Activated naive CD8-positive, alpha-beta T cell (primary cell): ENCODE data around the gene TPST1.
"Not testable (repeated sequence)": the region's sequence is repeated elsewhere in the genome, so short reads cannot be mapped to it uniquely, and the experiment has no call there.

Source experiments
- H3K27ac Mint-ChIP-seq: one replicate; pipeline ENCODE4 v1.8.0; 2021; ENCODE audit warnings: mixed read lengths
- H3K27me3 Mint-ChIP-seq: one replicate; pipeline ENCODE4 v1.8.0; 2021; ENCODE audit warnings: mixed read lengths
- H3K36me3 Mint-ChIP-seq: one replicate; pipeline ENCODE4 v1.8.0; 2021; ENCODE audit warnings: mixed read lengths
- H3K4me1 Mint-ChIP-seq: one replicate; pipeline ENCODE4 v1.8.0; 2021; ENCODE audit warnings: low read depth, mixed read lengths
- H3K4me3 Mint-ChIP-seq: one replicate; pipeline ENCODE4 v1.8.0; 2021; ENCODE audit warnings: mild to moderate bottlenecking, mixed read lengths
- H3K9me3 Mint-ChIP-seq: one replicate; pipeline ENCODE4 v1.8.0; 2021; ENCODE audit warnings: low read depth, mixed read lengths

TPST1 gene

GRCh38 chr7:66308411-66308810 lies 103.3 kb downstream of the TPST1 start:
- no peaks in the 10 kb centered on the region for H3K27me3 Mint-ChIP-seq
- peaks cover 6% of the 10 kb centered on the region for H3K36me3 Mint-ChIP-seq
- H3K4me1 Mint-ChIP-seq, result peaks cover 6% of the 10 kb centered on the region
- H3K9me3 Mint-ChIP-seq, result no peaks in the 10 kb centered on the region
- H3K27ac Mint-ChIP-seq, result no peak overlapping the region
- no peak overlapping the region for H3K4me3 Mint-ChIP-seq

- H3K27me3 Mint-ChIP-seq, result no peaks in the 10 kb centered on the region
These were observed 105.5 kb downstream of the TPST1 start for GRCh38 chr7:66310620-66311019.

GRCh38 chr7:66313886-66314568 lies 108.9 kb downstream of the TPST1 start:
- H3K4me3 Mint-ChIP-seq, result no peak overlapping the region
- H3K9me3 Mint-ChIP-seq, result no peaks in the 10 kb centered on the region
- H3K4me1 Mint-ChIP-seq, result peaks cover 13% of the 10 kb centered on the region
- H3K36me3 Mint-ChIP-seq, result peaks cover 2% of the 10 kb centered on the region
- H3K27me3 Mint-ChIP-seq, result no peaks in the 10 kb centered on the region
- H3K27ac Mint-ChIP-seq, result no peak overlapping the region

More at GRCh38 chr7:66310620-66311019, 105.5 kb downstream of the TPST1 start:
- Mint-ChIP-seq H3K27ac (no peak overlapping the region), H3K4me3 (no peak overlapping the region), H3K36me3 (peaks cover 8% of the 10 kb centered on the region), H3K9me3 (no peaks in the 10 kb centered on the region), H3K4me1 (peaks cover 13% of the 10 kb centered on the region)

- Mint-ChIP-seq H3K36me3 (peaks cover 2% of the 10 kb centered on the region), H3K9me3 (no peaks in the 10 kb centered on the region), H3K4me3 (no peak overlapping the region), H3K27me3 (no peaks in the 10 kb centered on the region), H3K27ac (no peak overlapping the region), H3K4me1 (peaks cover 13% of the 10 kb centered on the region)
These were observed 110.1 kb downstream of the TPST1 start for GRCh38 chr7:66315192-66315591.

- no peaks in the 10 kb centered on the region for H3K27me3 Mint-ChIP-seq
These were observed 114.4 kb downstream of the TPST1 start for GRCh38 chr7:66319407-66319979.

GRCh38 chr7:66321283-66321682 lies 116.1 kb downstream of the TPST1 start:
- Mint-ChIP-seq H3K4me3 (no peak overlapping the region), H3K9me3 (peaks cover 6% of the 10 kb centered on the region), H3K27me3 (no peaks in the 10 kb centered on the region), H3K27ac (no peak overlapping the region), H3K36me3 (peaks cover 17% of the 10 kb centered on the region), H3K4me1 (no peaks in the 10 kb centered on the region)

More at GRCh38 chr7:66319407-66319979, 114.4 kb downstream of the TPST1 start:
- Mint-ChIP-seq H3K36me3 (peaks cover 19% of the 10 kb centered on the region), H3K27ac (no peak overlapping the region), H3K4me1 (no peaks in the 10 kb centered on the region), H3K4me3 (no peak overlapping the region), H3K9me3 (peaks cover 6% of the 10 kb centered on the region)

- no peak overlapping the region for H3K4me3 Mint-ChIP-seq
- H3K9me3 Mint-ChIP-seq, result peaks cover 6% of the 10 kb centered on the region
- no peaks in the 10 kb centered on the region for H3K27me3 Mint-ChIP-seq
- H3K27ac Mint-ChIP-seq, result no peak overlapping the region
- no peaks in the 10 kb centered on the region for H3K4me1 Mint-ChIP-seq
- peaks cover 17% of the 10 kb centered on the region for H3K36me3 Mint-ChIP-seq
These were observed 118.1 kb downstream of the TPST1 start for GRCh38 chr7:66323114-66323796.

GRCh38 chr7:66324985-66325384 lies 119.9 kb downstream of the TPST1 start:
- peaks cover 17% of the 10 kb centered on the region for H3K36me3 Mint-ChIP-seq
- H3K4me3 Mint-ChIP-seq, H3K27ac Mint-ChIP-seq, H3K4me1 Mint-ChIP-seq, H3K9me3 Mint-ChIP-seq, H3K27me3 Mint-ChIP-seq: not testable (repeated sequence)

GRCh38 chr7:66326501-66327215 lies 121.5 kb downstream of the TPST1 start:
- Mint-ChIP-seq H3K36me3 (peaks cover 8% of the 10 kb centered on the region), H3K27ac (no peak overlapping the region), H3K9me3 (peaks cover 5% of the 10 kb centered on the region), H3K27me3 (no peaks in the 10 kb centered on the region), H3K4me3 (no peak overlapping the region), H3K4me1 (no peaks in the 10 kb centered on the region)

- no peaks in the 10 kb centered on the region for H3K4me1 Mint-ChIP-seq
These were observed 125.8 kb downstream of the TPST1 start for GRCh38 chr7:66330961-66331360.

GRCh38 chr7:66331883-66332282 lies 126.7 kb downstream of the TPST1 start:
- H3K4me3 Mint-ChIP-seq, result no peak overlapping the region
- no peak overlapping the region for H3K27ac Mint-ChIP-seq
- peaks cover under 1% of the 10 kb centered on the region for H3K27me3 Mint-ChIP-seq
- H3K4me1 Mint-ChIP-seq, result no peaks in the 10 kb centered on the region
- H3K9me3 Mint-ChIP-seq, result peaks cover 10% of the 10 kb centered on the region
- H3K36me3 Mint-ChIP-seq, result peaks cover 14% of the 10 kb centered on the region

More at GRCh38 chr7:66330961-66331360, 125.8 kb downstream of the TPST1 start:
- Mint-ChIP-seq H3K27me3 (no peaks in the 10 kb centered on the region), H3K9me3 (peaks cover 3% of the 10 kb centered on the region), H3K36me3 (peaks cover 7% of the 10 kb centered on the region), H3K4me3 (no peak overlapping the region), H3K27ac (no peak overlapping the region)

- Mint-ChIP-seq H3K4me3 (no peak overlapping the region), H3K4me1 (no peaks in the 10 kb centered on the region), H3K36me3 (peaks cover 20% of the 10 kb centered on the region), H3K27me3 (peaks cover 2% of the 10 kb centered on the region), H3K9me3 (peaks cover 19% of the 10 kb centered on the region), H3K27ac (no peak overlapping the region)
These were observed 128.3 kb downstream of the TPST1 start for GRCh38 chr7:66333443-66333842.

- peaks cover 2% of the 10 kb centered on the region for H3K27me3 Mint-ChIP-seq
- H3K4me3 Mint-ChIP-seq, result no peak overlapping the region
- H3K4me1 Mint-ChIP-seq, result no peaks in the 10 kb centered on the region
- peaks cover 27% of the 10 kb centered on the region for H3K36me3 Mint-ChIP-seq
- peaks cover 36% of the 10 kb centered on the region for H3K9me3 Mint-ChIP-seq
- H3K27ac Mint-ChIP-seq, result no peak overlapping the region
These were observed 130.2 kb downstream of the TPST1 start for GRCh38 chr7:66335318-66335717.

- H3K36me3 Mint-ChIP-seq, result peaks cover 32% of the 10 kb centered on the region
- H3K4me3 Mint-ChIP-seq, result no peak overlapping the region
- no peaks in the 10 kb centered on the region for H3K4me1 Mint-ChIP-seq
- H3K9me3 Mint-ChIP-seq, result peaks cover 41% of the 10 kb centered on the region
- no peak overlapping the region for H3K27ac Mint-ChIP-seq
- peaks cover 2% of the 10 kb centered on the region for H3K27me3 Mint-ChIP-seq
These were observed 131.6 kb downstream of the TPST1 start for GRCh38 chr7:66336760-66337159.

GRCh38 chr7:66339141-66339540 lies 134.0 kb downstream of the TPST1 start:
- Mint-ChIP-seq H3K9me3 (peaks cover 45% of the 10 kb centered on the region), H3K4me1 (no peaks in the 10 kb centered on the region), H3K27me3 (peaks cover 2% of the 10 kb centered on the region), H3K27ac (no peak overlapping the region), H3K36me3 (peaks cover 33% of the 10 kb centered on the region), H3K4me3 (no peak overlapping the region)
